Tibial nerve (tissue), 4 donors: ENCODE data around the gene BDKRB2. TPM values are rescaled to one million over a fixed set of nuclear protein-coding genes. Genes with fewer than 3 reads are reported as not detected.
A peak's percentile ranks its signal among the peaks of the same experiment; 100 is the strongest.

Experiments used
- DNase-seq, 2 donors: peaks; one replicate each; pipeline ENCODE4 v3.0.0-alpha.2; 2019; ENCODE audit warnings: low spot score in 2 of 2
- H3K27ac ChIP-seq, 4 donors: fragments of 200-600 bp; sonication (generic) in 3 of 4; one replicate each; pipeline ENCODE4 v1.5.1; 2017 to 2019; ENCODE audit warnings: mild to moderate bottlenecking in 1 of 4
- H3K27me3 ChIP-seq, 2 donors: fragments of 200-600 bp; sonication (generic) in 1 of 2; one replicate each; pipeline versions ENCODE4 v1.5.1 to v1.6.0; 2017 to 2019
- H3K36me3 ChIP-seq, 3 donors: fragments of 200-600 bp; sonication (generic); one replicate each; pipeline ENCODE4 v1.5.1; 2018 to 2019
- H3K4me1 ChIP-seq, 4 donors: fragments of 200-600 bp; sonication (generic) in 3 of 4; one replicate each; pipeline ENCODE4 v1.5.1; 2017 to 2019
- H3K4me3 ChIP-seq, 4 donors: fragments of 200-600 bp; sonication (generic) in 3 of 4; one replicate each; pipeline ENCODE4 v1.5.1; 2017 to 2019; ENCODE audit warnings: mild to moderate bottlenecking in 1 of 4, moderate library complexity in 1 of 4
- H3K9me3 ChIP-seq, 4 donors: fragments of 200-600 bp; sonication (generic) in 3 of 4; one replicate each; pipeline ENCODE4 v1.5.1; 2017 to 2019
- EP300 ChIP-seq, 2 donors: sonication (generic); formaldehyde crosslinking; IDR thresholded peaks; one replicate each; pipeline ENCODE4 v1.6.1; 2017; ENCODE audit warnings: antibody characterized with exemption in 2 of 2, mild to moderate bottlenecking in 1 of 2
- POLR2A ChIP-seq, 2 donors: fragments of 450-650 bp; IDR thresholded peaks; one replicate each; pipeline ENCODE4 v1.6.1; 2017; ENCODE audit warnings: antibody characterized with exemption in 2 of 2, mild to moderate bottlenecking in 2 of 2, moderate library complexity in 2 of 2
- WGBS, 2 donors: methylation state at CpG; one replicate each; pipeline ENCODE4 v1.1.5; 2018; 5-methylcytosine and 5-hydroxymethylcytosine counted together
- total RNA-seq, 4 donors: library from RNA; depleted of rRNA; stranded (reverse); fragments of >200 nt; gene quantifications; one replicate each; pipeline ENCODE4 v1.1.0, GENCODE V29; 2016
- TF ChIP-seq, protein P1 (sequence below), 5 experiments: fragments of 200-600 bp in 3 of 5; fragments of 450-650 bp in 2 of 5; sonication (generic) in 3 of 5; IDR thresholded peaks; one replicate each; pipeline ENCODE4 v1.5.1; 2016 to 2019; ENCODE audit warnings: antibody characterized with exemption in 5 of 5, mild to moderate bottlenecking in 3 of 5, moderate library complexity in 2 of 5

BDKRB2 gene
- total RNA-seq, 4 donors from 2014 or later, result 10.5 to 26.8 (median 18.4) TPM

- Histone ChIP-seq H3K36me3 (no peaks in the 10 kb centered on the region), H3K27me3 (no peaks in the 10 kb centered on the region), H3K4me1 (no peaks in the 10 kb centered on the region), H3K9me3 (peaks cover 0 to 8% (median 0%) of the 10 kb centered on the region in 4 donors), H3K27ac (peak within 1 kb of the TSS in 2 of 4 donors; percentile 6 to 23), H3K4me3 (no peak within 1 kb of the TSS)
- 63 to 73% methylated on average over 12 of the region's 12 CpGs for WGBS, 2 donors
- peak in 1 of 2 donors; percentile 27 for TF ChIP-seq EP300 (IDR thresholded peaks at IDR 0.05)
- TF ChIP-seq POLR2A (IDR thresholded peaks at IDR 0.05), result no peak
- TF ChIP-seq, protein P1, sequence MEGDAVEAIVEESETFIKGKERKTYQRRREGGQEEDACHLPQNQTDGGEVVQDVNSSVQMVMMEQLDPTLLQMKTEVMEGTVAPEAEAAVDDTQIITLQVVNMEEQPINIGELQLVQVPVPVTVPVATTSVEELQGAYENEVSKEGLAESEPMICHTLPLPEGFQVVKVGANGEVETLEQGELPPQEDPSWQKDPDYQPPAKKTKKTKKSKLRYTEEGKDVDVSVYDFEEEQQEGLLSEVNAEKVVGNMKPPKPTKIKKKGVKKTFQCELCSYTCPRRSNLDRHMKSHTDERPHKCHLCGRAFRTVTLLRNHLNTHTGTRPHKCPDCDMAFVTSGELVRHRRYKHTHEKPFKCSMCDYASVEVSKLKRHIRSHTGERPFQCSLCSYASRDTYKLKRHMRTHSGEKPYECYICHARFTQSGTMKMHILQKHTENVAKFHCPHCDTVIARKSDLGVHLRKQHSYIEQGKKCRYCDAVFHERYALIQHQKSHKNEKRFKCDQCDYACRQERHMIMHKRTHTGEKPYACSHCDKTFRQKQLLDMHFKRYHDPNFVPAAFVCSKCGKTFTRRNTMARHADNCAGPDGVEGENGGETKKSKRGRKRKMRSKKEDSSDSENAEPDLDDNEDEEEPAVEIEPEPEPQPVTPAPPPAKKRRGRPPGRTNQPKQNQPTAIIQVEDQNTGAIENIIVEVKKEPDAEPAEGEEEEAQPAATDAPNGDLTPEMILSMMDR (IDR thresholded peaks at IDR 0.05), result no peak
- no peak for DNase-seq
Observed at GRCh38 chr14:96255501-96256366, 51.1 kb downstream of the BDKRB2 start, which contains the start of gene BDKRB1. Gene BDKRB1 (plus strand): TSS chr14:96256210. CDS start chr14:96263683, 7,473 bp downstream.

GRCh38 chr14:96256407-96256806 is 51.8 kb downstream of the BDKRB2 start:
- no peaks in the 10 kb centered on the region for H3K36me3 ChIP-seq
- H3K27ac ChIP-seq, result peak overlapping the region in 1 of 4 donors; percentile 6
- TF ChIP-seq, protein P1 (IDR thresholded peaks at IDR 0.05), result no peak
- TF ChIP-seq POLR2A (IDR thresholded peaks at IDR 0.05), result no peak
- TF ChIP-seq EP300 (IDR thresholded peaks at IDR 0.05), result no peak
- H3K27me3 ChIP-seq, result no peaks in the 10 kb centered on the region
- H3K4me3 ChIP-seq, result no peak overlapping the region
- DNase-seq, result no peak
- 70 to 71% methylated on average over 4 of the region's 4 CpGs for WGBS, 2 donors
- peaks cover 0 to 8% (median 0%) of the 10 kb centered on the region in 4 donors for H3K9me3 ChIP-seq
- no peaks in the 10 kb centered on the region for H3K4me1 ChIP-seq

DNA sequence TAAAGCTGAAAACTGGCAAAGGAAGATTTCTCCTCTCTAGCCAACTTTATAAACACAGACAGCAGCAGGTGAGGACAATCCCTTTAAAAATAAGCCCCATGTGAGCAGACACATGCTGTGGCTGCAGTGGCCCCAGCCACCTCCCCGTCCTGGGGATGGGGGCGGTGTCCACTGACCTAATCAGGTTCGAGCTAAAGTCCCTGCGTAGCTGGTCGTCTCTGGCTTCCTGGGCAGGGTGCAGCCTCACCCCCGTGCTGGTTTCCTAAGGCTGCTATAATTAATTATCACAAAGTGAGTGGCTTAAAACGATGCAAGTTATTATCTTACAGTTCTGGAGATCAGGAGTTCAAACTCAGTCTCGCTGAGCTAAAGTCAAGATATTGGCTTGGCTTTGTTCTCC is 52.4 kb downstream of the BDKRB2 start:
- Histone ChIP-seq H3K4me1 (no peaks in the 10 kb centered on the region), H3K27ac (no peak overlapping the region), H3K36me3 (no peaks in the 10 kb centered on the region), H3K27me3 (no peaks in the 10 kb centered on the region), H3K4me3 (no peak overlapping the region), H3K9me3 (peaks cover 0 to 8% (median 0%) of the 10 kb centered on the region in 4 donors)
- DNase-seq, result no peak
- WGBS, 2 donors, result 73 to 76% methylated on average over 8 of the region's 8 CpGs
- TF ChIP-seq, protein P1 (IDR thresholded peaks at IDR 0.05), result no peak
- TF ChIP-seq POLR2A (IDR thresholded peaks at IDR 0.05) (no peak), EP300 (IDR thresholded peaks at IDR 0.05) (no peak)

GRCh38 chr14:96257900-96258299 is 53.3 kb downstream of the BDKRB2 start:
- DNase-seq, result no peak
- Histone ChIP-seq H3K27ac (no peak overlapping the region), H3K36me3 (no peaks in the 10 kb centered on the region), H3K4me1 (no peaks in the 10 kb centered on the region), H3K9me3 (peaks cover 0 to 8% (median 0%) of the 10 kb centered on the region in 4 donors), H3K4me3 (no peak overlapping the region), H3K27me3 (no peaks in the 10 kb centered on the region)
- TF ChIP-seq EP300 (IDR thresholded peaks at IDR 0.05) (no peak), POLR2A (IDR thresholded peaks at IDR 0.05) (no peak)
- TF ChIP-seq, protein P1 (IDR thresholded peaks at IDR 0.05), result no peak

DNA sequence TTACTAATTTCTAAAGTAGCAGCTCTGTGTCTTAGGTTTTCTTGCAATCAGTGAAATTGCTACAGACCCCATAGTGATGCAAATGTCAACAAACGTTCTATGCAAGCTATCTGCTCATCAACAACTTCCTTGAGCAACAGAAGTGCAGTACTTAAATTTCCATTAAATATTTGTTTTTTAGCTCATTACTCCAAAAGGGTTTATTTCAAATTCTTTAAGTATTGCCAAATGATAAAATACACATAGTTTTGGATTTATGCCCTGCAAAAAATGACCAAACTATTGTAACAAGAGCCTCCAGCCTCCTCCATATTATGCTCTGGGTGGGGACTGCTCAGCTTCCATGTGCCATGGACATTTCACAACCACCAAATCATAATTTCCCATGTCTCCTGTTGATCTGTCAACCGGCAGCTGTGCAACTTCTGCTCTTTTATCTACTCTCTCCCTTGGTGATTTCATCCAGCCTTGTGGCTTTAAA is 55.7 kb downstream of the BDKRB2 start:
- Histone ChIP-seq H3K36me3 (no peaks in the 10 kb centered on the region), H3K27ac (no peak overlapping the region), H3K4me1 (no peaks in the 10 kb centered on the region), H3K4me3 (no peak overlapping the region), H3K9me3 (peaks cover 0 to 8% (median 0%) of the 10 kb centered on the region in 4 donors), H3K27me3 (no peaks in the 10 kb centered on the region)
- DNase-seq, result no peak
- TF ChIP-seq, protein P1 (IDR thresholded peaks at IDR 0.05), result no peak
- TF ChIP-seq POLR2A (IDR thresholded peaks at IDR 0.05) (no peak), EP300 (IDR thresholded peaks at IDR 0.05) (no peak)
- 69 to 70% methylated on average over 2 of the region's 2 CpGs for WGBS, 2 donors
